A549 treated with CpdA at 1 μM for 4 hours (cell line): Measurements from ENCODE around the gene BET1. TPM values are rescaled to one million over a fixed set of nuclear protein-coding genes. Genes with fewer than 3 reads are reported as not detected.

Experiments
- total RNA-seq: library from RNA; stranded (reverse); fragments of 200-300 nt; extraction: Qiagen RNA extraction; gene quantifications from 5 replicates; pipeline ENCODE4 v1.2.3, GENCODE V29; 2022; ENCODE audit warnings: low read depth

BET1 gene
- total RNA-seq = 24.7 to 34.8 TPM (median 27.8 TPM) in 5 replicates

DNA sequence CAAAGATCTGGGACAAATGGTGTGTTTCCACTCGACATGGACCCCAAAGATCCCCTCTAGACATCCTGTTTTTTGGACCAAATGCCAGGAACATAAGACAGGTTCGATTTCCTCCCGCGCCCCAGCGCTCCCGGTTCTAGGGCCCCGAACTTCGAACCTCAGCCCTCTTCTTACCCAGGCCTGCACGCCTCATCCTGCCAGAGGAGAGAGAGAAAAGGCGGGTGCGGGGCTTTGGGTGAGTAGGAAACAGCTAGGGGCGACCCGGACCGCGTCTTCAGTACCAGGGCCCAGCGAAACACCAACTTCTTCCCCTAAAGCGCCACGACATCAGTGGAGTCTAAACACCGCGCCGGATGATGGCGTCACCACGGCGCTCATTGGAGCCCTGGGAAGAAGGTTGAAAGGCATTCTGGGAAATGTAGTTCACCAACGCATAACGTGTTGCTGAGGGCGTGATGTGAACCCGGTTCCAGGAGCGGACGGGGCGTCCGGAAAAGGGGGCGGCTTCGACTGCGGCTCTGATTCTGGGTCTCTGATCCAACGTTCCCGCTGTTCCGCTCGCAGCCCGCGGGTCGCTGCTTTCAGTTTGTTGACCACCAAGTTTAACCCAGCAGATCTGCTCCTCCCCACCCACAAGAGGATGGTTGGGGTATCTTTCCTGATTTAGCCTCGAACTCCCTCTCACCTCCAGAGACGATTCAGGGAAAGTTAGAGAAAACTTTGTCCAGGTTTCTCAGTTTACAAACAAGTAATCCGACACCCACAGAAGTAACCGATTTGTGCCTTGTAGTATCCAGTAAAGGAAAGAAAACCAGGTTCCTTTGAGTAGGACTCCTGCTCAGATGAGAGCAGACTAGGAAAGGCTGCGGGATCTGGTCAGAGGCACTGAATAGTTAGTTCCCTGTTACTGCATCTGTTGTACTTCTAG lies at the start of gene BET1:
BET1 (minus strand) TSS at position 332 of the 928 bp plus-strand sequence; CDS start at position 193, 139 bp downstream.

Other genes with a start within 250 kb of the BET1 start
- gene TFPI2, start 113.6 kb downstream of the BET1 start, total RNA-seq = 250 to 318 TPM (median 266 TPM) in 5 replicates
- gene GNGT1, start 97.8 kb downstream of the BET1 start, total RNA-seq = 0.11 TPM in 1 of 5 replicates, not detected in the others
- 32.3 to 35.6 TPM (median 33.9 TPM) in 5 replicates for gene GNG11, start 82.6 kb downstream of the BET1 start, total RNA-seq